Activated CD8-positive, alpha-beta memory T cell treated with anti-CD3 and anti-CD28 coated beads, Interleukin-2, amount 50 U/mL, for 24 hours (primary cell): ENCODE measurements around the gene PIK3CB.
"Not testable (repeated sequence)": the region's sequence is repeated elsewhere in the genome, so short reads cannot be mapped to it uniquely, and the experiment has no call there.

Experiments
- DNase-seq: peaks from one replicate; pipeline ENCODE4 v3.0.0-alpha.2; 2020; ENCODE audit errors: extremely low read depth

PIK3CB gene

DNA sequence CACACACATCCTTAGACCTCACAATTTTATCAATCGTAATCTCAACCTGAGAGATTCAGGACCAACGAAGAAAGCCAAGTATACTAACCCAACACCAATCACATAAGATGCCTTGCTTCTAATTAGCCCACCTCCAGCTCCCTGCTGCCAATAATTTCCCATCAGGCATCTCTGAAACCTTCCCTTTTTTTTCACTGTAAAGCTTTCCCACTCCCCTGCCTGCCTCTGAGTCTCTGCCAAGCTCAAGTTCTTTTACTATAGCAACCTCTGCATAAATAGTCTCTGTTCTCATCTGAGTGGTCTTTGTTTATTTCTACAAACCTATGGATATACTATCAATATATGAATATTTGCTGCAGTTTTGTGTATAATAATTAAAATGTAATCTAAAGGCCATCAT is 86.5 kb downstream of the PIK3CB start:
- no peak for DNase-seq

DNA sequence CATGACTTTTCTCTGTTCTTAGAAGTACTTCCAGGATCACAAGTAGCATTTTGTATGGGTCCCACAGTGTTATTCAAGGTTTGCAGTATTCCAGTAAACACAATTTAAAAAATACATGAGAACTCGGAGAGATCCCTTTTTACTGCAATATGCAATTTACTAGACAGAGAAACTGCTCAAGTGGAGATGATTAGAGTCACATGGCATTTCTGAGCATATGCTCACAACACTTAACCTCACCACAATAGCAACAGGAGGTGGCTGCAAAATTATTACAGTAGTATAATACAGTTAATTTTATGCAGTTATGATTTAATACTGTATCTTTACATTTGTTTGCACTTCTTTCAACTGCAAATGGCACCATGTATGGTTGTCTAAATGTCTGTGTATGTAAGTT is 87.5 kb downstream of the PIK3CB start:
- DNase-seq: no peak

DNA sequence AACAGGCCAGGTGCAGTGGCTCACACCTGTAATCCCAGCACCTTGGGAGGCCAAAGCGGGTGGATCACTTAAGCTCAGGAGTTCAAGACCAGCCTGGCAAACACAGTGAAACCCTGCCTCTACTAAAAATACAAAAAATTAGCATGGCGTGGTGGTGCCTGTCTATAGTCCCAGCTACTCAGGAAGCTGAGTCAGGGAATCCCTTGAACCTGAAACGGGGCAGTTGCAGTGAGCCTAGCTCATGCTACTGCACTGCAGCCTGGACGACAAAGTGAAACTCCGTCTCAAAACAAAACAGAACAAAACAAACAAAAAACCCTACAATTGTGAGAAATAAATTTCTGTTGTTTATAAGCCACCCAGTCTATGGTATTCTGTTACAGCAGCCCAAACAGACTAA is 94.7 kb downstream of the PIK3CB start:
- DNase-seq: no peak

DNA sequence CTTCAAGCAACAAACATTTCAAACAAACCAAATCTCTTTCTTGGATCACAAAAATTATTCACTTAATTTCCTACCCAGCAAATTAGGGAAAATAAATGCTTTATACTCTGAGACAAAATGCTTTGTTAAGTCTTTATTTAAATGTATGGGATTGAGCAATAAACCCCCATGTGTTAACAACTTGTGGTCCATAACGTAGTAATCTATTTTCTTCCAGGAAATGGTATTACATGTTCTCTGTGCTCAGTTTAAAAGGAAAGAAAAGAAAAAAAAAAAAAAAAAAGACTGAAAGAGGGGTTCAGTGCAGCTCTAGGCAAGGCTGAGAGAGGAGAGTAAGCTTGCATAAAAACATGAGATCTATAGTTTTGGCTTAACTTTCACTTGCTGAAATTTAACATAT is 102.3 kb downstream of the PIK3CB start:
- no peak for DNase-seq

DNA sequence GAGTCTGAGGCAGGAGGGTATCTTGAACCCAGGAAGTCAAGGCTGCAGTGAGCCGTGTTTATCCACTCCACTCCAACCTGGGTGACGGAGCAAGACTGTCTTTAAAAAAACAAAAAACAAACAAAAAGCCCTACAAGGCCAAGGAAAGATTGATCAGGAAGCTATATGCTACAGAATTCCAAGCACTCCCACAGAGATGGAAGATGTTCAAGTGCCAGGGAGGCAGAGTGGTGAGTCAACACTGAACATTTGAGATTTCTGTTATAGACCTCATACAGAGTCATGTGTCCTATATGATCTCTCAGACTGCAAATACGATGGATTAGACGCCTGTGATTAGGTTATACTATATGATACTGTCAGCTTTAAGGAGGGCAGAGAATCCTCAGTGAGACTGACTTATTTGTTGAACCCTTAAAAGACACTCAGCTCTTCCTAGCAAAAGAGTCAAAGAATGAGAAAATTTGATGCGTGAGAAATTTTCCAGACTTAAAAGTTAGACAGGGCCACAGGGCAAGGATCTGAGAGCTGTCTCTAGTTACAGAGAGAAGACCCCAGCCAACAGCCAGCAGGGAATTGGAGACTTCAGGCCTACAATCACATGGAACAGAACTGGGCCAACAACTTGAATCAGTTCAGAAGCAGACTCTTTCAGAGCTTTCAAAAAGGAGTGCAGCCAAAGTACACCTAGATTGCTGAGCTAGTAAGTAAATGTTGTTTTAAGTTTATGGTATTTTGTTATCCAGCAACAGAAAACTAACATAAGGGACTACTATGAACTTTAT is 107.6 kb downstream of the PIK3CB start:
- DNase-seq: no peak

DNA sequence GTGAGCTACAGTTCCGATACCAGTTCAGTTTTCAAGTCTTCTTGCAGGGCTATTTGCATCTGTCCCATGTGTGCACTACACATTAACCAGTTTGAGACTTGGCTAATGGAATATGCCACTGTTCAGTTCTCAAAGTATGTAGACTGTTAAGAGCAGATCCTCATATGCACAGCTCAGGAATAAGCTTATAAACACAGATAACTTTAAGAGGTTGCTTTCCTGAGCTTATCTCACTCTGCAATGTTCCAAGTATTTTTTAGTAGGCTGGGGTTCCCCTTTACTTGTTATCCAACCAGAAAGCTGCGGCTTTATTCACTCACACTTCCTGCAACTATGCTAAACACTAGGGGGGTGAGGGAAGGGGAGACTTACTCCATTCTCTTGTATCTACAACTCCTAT is 108.7 kb downstream of the PIK3CB start:
- DNase-seq: not testable (repeated sequence)

DNA sequence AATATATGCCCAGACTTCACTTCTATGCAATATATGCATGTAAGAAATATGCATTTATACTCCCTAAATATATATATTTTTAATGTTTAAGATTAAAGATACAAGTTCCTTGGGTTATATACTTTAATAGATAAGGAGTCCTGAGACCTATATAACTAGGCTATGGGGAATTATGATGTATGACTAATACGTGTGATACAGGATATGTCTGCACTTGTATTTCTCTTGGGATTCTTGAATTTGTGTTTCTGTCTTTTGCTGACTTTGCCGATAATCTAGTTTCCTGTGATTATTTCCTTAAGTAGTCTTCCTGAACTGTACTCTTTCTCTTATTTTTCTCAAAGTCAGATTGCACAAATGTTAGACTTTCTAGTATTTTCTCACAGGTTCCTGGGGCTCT is 109.6 kb downstream of the PIK3CB start:
- no peak for DNase-seq

DNA sequence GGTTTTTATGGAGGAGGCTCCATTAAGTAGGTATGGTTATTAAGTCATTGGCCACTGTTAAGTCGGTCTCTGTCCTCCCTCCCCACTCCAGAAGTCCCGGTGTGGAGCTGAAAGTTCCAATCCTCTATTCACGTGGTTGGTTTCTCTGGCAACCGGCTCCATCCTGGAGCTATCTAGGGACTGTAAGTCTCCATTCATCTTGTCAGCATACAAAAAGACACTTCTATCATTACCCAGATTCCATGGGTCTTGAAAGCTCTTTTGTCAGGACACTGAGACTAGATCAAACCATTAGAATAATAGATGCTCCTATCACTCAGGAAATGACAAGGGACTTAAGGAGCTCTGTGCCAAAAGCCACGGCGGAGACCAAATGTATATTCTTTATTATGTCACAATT is 110.3 kb downstream of the PIK3CB start:
- no peak for DNase-seq

DNA sequence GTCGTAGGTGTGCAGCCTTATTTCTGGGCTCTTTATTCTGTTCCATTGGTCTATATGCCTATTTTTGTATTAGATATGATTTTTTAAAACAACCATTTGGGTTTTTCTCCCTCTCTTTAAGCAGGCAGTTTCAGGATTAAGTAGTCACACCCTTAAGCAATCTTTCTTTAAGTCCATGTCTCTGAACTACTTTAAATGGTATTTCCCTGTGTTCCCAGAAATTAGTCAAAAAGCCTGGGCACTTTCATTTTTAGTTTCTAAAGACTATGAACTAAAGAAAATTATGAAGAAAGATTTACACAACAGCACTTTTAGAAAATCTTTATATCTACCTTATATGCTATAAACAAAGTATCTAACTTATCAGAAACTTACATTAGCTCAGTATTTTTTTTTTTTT is 115.9 kb downstream of the PIK3CB start:
- DNase-seq: no peak

DNA sequence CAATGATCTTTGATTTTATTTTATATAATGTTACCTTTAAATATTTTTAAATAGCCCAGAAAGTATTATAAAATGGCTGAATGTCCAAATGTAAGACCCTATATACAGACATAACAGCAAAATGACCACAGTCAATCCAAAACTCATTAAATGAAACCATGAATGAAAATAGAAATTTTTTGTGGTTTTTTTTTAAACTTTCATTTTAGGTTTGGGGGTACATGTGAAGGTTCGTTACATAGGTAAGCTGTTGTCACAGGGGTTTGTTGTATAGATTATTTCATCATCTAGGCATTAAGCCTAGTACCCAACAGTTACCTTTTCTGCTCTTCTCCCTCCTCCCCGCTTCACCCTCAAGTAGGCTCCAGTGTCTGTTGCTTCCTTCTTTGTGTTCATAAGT is 117.4 kb downstream of the PIK3CB start:
- no peak for DNase-seq

DNA sequence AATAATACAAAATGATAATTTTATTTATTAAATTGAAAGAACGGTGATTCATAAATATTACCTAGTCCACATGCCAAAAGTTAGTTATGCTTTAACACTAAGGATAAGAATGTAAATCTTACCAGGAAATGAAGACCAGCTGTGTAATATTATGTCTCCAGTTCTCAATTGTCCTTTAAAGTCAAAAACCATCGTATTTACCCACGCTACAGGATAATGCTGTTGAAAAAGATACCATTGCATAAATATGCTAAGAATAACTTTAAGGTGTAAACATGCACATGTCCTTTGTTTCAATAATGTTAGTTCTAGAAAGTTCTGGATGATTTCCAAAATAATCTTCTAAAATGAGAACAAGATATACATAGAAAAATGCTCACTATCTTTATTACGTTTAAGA is 122.6 kb downstream of the PIK3CB start:
- DNase-seq: no peak

DNA sequence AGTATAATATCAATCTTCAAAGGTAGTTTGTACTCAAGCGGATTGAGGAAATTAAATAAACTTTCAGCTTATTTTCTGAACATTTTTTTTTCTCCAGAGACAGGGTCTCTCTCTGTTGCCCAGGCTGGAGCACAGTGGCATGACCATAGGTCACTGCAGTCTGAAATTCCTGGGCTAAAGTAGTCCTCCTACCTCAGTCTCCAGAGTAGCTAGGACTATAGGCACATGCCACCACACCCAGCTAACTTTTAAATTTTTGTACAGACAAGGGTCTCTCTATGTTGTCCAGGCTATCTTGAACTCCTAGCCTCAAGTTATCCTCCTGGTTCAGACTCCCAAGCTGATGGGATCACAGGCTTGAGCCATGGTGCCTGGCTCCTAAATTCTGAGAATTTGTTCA is 129.1 kb downstream of the PIK3CB start:
- DNase-seq: no peak

DNA sequence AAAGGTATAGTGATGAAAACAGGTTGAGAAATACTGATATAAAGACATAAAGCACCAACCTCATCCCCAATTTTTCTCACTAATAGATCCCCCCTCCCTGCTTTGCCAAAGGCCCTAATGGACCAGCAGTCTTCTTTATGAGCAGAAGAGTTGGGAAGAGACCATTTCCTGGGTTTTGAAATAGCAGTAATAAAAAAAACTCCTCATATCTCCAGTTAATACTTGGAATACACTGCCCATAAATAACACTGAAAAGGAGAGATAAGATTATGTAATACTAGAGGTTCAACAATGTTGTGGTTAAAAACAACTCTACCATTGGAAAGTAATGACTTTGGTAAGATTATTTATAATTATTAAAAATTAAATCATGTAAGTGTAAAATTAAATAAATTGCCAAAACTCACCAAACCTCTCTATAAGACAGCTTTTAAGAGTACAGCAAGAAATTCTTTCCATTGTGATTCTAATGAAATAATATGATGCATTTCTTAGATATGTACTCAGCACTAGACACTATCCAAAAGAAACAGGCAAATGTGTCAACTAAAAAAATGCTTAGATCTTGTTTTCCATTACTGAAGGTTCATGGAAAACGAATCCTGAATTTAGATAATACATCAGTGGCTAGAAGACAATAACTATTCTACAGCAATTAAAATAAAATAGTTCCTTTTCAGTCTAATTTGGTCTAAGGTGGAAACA is 137.9 kb downstream of the PIK3CB start:
- no peak for DNase-seq

DNA sequence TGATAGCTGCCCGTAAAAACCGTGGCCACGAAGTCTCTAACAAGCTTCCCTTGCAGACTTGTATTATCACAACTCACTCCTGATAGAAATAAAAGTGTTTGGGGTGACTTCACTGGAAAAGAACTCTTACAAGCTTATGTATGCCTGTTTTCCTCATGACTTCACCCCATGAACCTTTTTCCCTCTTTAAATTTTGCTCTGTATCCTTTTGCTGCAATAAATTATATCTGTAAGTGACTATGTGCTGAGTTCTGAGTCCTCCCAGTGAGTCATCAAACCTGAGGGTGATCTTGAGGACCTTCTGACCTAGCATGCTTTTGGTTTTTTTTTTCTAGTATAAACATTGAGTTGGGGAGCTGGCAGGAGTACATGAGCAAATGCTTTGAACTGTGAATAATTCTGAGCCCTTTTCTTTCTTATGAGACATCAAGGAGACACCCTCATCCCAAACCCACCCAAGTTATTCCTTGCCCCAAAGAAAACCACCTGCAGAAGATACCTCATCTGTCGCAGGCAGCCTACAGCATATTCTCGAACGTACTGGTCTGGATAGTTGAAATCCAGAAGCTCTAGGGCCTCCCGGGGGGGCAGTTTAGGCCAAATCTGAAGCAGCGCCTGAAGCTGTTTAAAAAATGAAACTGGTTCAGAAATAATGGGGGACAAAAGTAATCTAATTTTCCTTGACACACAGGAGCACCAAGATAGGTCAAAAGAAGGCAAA is 140.3 kb downstream of the PIK3CB start:
- DNase-seq: no peak

DNA sequence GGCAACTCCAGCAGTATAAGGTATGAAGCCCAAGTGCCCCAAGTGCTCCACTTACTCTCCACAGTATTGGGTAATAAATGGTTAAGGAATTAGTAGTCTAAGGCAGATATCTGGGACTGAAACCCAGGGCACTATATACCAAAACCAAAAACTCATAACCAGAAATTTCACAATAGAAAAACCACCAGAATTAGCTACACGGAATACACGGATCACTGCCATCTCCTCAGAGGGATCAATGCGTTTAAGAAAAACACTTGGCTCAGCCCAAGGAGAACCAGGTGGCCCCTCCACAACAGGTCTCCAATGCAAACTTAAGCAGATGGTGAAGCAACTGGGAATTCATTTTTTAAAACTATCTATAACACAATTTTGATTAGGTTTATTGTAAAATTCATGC is 142.6 kb downstream of the PIK3CB start:
- no peak for DNase-seq

DNA sequence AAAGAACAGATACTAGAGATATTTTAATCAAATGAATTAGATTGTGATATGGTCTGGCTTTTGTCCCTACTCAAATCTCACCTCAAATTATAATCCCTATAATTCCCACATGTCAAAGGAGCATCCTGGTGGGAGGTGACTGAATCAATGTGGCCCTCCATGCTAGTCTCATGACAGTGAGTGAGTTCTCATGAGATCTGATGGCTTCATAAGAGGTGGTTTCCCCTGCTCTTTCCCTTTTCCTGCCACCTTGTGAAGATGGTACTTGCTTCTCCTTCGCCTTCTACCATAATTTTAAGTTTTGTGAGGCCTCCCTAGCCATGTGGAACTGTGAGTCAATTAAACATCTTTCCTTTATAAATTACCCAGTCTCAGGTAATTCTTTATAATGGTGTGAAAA is 143.4 kb downstream of the PIK3CB start:
- DNase-seq: no peak

DNA sequence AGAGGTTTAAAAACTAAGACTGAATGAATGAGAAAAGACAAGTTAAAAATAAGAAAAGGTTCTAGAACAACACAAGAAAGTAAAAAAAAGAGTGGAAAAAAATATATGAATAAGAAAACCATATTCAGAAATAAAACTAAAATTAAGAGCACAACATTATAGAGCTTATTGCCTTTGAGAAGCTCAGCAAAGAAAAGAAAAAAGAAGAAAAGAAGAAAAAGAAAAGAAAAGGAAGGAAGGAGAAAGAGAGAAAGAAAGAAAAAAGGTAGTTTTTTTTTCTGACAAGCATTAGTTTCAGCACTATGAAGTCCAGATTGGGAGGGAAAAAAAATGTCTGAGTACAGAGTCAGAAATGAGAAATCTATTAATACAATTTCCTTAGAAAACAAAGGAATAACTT is 144.7 kb downstream of the PIK3CB start:
- no peak for DNase-seq

DNA sequence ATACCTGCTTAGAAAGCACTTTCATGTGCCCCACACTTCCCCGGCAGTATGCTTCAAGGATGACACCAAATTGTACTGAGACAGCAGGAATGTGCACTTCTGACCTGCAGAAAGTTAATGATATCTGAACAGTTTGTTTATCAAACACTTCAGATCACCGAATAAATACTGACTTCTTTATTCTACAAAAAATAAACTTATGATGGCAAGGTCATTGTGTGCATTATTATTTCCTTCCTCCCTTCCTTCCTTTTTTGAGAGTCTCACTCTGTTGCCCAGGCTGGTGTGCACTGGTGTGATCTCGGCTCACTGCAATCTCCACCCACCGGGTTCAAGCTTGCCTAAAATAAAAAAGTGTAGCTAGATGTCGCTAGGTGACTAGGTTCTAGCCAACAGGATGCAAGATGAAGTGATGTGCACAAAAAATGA is 145.8 kb downstream of the PIK3CB start:
- no peak for DNase-seq

DNA sequence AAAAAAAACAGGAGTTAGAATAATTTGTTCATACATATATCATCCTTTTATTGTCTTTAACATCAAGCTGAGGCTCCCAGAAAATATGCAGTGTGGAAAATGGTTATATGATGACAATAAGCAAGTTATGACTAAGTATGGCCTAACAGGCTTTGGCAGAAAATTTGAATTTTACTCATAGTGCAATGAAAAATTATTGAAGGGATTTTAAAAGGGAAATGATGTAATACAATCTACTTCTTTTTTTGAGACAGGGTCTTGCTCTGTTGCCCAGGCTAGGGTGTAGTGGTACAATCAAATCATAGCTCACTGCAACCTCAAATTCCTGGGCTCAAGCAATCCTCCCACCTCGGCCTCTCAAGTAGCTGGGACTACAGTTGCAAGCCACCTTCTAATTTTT is 147.5 kb downstream of the PIK3CB start:
- no peak for DNase-seq

DNA sequence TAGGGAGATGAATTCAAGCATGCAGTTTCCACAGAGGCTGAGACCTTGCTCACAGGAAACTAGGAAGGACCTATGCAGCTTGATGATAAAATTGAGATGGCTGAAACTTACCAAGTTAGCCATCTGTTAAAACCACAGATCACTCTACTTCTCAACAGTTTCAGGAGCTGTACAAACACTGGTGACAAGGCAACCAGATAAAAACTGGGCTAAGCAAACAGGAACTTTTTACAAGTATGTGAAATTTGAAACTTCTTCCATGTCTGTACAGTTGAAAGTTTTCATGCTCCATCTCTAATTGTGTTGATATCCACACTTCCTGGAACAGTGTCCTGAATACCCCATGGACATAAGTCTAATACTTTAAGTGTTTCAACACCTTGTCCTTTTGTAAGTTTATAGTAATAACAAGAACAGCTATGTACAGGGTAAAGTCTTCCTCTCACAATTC is 147.9 kb downstream of the PIK3CB start:
- DNase-seq: no peak

DNA sequence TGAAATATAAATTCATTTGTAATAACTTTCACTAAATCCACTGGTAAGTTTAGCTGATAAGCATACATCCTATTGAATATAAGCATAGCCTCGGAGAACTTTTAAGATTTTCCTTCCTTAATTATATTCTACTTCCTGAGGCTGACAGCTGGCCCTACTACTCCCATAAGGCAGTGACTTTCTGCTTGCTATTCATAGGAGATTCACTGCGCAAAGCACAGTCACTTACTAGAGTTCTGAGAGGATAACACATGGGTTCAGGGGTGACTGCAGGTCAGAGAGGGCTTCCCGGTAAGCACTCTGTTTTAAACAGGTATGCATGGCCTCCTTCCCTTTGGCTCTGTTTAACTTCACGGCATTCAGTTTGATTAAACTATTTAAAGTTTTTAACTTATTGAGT is 150.3 kb downstream of the PIK3CB start:
- no peak for DNase-seq

DNA sequence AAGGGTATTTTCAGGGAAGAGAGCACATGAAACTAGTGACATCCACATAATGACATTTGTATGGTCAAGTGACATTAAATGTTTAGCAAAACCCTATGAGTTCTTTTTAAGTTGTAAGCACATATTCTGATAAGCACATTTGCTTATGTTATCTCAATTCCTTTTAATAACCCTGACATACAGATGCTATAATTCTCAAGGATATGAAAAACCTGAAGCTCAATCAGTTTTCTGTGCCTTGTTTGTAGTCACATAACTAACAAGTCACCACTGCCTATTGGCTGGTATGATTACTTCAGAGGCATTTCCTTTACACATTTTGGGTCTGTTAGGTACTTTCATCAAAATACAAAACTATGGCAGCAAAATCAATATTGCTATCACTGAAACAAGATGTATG is 152.1 kb downstream of the PIK3CB start:
- DNase-seq: no peak
